HG03571 (cell line): ENCODE results near the gene SLC25A43.
A peak's percentile ranks its signal among the peaks of the same experiment; 100 is the strongest.
"Not testable (repeated sequence)": the region's sequence is repeated elsewhere in the genome, so short reads cannot be mapped to it uniquely, and the experiment has no call there.

Source experiments
- ATAC-seq: cut with Tn5 transposase; IDR thresholded peaks from one replicate; pipeline ENCODE4 v1.9.1; 2021; ENCODE audit not compliant: unreplicated experiment

SLC25A43 gene

GRCh38 chrX:119406776-119407175 is 7.6 kb downstream of the SLC25A43 start:
- no peak for ATAC-seq

DNA sequence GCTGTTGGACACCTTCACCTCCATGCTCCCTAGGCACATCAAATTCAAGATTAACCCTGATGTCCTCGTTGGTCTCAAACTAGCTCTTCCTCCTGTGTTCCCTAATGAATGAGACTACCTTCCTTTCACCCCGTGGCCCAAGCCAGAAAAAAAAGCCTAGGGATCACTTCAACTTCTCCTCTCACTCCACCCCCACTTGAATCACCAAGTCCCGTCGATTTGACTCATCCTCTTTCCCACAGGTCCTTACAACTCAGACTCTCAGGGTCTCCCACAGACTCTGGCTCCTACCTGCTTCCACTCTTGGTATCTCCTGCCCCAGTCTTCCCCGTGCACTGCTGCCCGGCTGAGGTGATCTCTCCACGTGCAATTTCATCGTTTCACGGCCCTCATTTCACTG is 8.5 kb downstream of the SLC25A43 start:
- ATAC-seq, result no peak

DNA sequence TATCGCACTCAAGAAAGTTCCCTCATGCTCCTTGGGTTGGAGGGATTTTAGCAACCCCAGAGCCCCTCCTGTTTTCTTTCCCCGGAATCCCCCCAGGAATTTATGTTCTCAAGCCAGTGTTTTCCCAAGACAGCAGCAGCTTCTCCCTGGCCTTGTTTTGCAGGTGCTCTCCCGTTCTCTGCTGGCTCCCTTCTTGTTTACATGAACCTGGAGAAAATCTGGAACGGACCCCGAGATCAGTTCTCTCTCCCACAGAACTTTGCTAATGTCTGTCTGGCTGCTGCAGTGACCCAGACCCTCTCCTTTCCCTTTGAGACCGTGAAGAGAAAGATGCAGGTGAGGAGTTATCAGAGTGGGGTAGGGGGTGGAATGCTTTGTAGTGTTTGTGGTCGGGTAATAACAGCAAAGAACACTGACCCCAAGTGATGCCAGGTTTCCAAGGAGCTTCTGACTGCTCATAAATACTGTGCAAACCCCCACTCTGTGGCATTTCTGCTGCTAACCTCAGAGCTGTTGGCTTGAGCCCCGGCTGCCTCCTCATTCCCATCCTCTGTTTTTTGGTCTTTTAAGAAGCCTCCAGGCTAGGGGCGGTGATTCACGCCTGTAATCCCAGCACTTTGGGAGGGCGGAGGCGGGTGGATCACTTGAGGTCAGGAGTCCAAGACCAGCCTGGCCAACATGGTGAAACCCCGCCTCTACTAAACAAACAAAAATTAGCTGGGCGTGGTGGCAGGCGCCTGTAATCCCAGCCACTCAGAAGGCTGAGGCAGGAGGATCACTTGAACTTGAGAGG is 11.1 kb downstream of the SLC25A43 start:
- ATAC-seq, result no peak

DNA sequence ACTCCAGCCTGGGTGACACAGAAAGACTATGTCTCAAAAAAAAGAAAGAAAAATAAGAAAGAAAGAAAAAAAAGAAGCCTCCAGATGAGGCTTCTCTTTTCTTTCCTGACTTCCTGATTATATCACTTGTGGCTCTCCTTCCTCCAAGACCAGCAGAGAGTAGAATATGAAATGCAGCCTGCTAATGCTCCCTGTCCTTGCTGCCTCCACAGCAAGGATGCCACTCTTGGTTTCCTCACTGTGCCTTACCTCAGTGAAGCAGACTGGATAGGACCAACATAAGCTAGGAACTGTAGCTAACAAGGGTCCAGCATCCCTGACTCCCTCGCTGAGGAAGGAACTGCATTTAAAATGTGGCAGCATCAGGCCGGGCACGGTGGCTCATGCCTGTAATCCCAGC is 11.7 kb downstream of the SLC25A43 start:
- ATAC-seq, result no peak

DNA sequence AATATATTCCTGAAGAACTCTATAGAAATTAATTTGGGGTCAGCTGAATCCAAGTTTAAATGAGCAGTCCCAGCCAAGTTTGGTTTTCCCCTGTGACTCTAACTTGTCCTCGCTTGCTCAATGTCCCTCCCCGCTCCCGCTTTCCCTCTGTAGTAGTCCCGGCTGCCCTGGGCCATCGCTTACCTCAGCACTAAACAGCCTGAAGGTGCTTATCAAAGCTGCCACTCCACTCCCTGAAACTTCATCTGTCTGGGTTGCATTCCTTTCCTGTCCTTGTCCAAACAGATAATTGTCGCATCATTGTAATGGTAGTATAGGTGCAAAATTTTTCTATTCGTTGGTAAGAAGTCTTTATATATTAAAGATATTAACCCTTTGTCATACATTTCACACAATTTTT is 12.8 kb downstream of the SLC25A43 start:
- ATAC-seq, result no peak

GRCh38 chrX:119417376-119417775 is 18.2 kb downstream of the SLC25A43 start:
- ATAC-seq, result no peak

DNA sequence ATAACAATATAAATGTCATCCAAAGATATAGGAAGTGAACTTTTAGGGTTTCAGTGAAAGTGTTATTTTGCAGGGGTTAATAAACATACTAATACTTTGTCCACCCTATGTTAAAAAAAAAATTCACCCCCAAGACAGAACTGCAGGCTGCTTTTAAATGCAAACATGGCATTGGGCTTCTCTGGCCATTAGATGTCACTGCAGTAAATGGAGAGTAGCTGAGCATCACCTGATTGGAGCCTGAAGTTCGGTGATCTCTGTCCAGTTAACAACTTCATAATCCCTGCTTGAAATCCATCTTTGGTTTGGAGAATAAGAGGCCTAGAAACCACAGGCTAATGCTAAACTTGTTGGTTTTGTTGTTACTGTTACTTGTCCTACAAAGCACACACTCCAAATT is 18.7 kb downstream of the SLC25A43 start:
- no peak for ATAC-seq

DNA sequence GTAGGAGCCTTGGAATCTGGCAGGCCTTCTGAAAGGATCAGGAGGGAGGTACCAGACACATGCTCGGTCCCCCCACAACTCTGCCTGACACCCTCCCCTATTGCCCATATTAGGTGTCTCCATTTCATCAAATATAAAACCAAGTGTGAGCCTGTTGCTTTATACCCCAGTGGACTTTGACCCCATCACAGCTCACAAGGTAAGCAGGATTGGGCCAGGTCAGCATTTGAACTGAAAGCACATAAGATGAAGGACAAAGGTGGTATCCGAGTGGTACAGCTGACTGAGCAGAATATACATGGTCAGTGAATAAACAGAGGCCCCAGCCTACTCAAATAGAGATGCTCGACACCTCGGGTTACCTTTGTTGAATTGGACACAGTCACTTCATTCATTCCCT is 20.0 kb downstream of the SLC25A43 start:
- no peak for ATAC-seq

GRCh38 chrX:119419898-119420297 is 20.8 kb downstream of the SLC25A43 start:
- no peak for ATAC-seq

GRCh38 chrX:119421016-119421705 is 22.0 kb downstream of the SLC25A43 start:
- no peak for ATAC-seq

DNA sequence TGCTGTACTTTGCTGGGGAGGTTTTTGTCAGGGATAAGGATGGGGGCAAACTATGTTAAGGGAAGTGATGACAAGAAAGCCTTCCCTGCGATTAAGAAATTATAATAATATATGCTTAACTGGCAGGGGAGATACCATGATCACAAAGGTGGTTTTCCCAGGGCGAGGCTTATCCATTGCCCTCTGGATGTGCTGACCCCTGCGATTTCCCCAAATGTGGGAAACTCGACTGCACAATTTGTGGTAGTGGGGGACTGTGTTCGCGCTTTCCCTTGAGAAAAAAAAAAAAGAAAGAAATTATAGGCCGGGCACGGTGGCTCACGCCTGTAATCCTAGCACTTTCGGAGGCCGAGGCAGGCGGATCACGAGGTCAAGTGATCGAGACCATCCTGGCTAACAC is 24.5 kb downstream of the SLC25A43 start:
- ATAC-seq, result no peak

DNA sequence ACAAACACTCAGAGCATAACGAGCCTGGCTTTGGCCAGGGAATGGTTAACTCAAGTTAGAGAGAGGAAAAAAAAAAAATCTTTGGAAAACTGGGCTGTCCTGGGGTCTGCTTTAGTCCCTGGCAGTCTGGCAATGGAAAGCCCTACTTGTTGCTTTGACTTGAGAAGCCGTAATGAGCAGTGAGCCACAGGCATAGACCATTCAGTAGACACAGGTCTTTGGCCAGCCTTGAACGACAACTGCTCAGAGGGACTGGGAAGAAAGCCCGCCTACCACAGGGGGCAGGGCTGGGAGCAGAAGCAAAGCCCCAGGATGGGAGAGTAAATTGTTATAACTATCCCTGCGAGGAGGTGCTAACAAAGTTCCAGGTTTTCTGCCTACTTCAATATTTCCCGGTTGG is 25.9 kb downstream of the SLC25A43 start:
- ATAC-seq, result no peak

- ATAC-seq, result peak; percentile 91
These were observed 28.1 kb downstream of the SLC25A43 start for GRCh38 chrX:119427024-119427794.

- ATAC-seq, result no peak
These were observed 28.7 kb downstream of the SLC25A43 start for GRCh38 chrX:119427795-119428185.

DNA sequence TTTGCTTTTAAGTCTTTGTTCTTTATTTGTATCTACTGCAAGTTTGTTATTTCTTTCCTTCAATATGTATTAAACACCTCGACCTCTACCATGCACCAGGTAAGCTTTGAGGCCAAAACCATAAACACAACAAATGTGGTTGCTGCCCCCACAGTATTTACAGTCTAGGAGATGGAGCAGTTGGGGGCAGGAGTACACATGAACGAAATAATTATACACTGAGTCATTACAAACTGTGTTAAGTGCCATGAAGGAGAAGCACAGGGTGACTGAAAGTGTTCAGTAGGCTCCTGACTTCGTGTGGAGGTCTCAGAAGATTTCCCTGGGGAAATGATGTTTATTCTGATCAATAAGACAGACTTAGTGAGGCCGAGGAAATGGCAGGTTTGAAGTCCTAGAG is 30.3 kb downstream of the SLC25A43 start:
- ATAC-seq, result no peak

DNA sequence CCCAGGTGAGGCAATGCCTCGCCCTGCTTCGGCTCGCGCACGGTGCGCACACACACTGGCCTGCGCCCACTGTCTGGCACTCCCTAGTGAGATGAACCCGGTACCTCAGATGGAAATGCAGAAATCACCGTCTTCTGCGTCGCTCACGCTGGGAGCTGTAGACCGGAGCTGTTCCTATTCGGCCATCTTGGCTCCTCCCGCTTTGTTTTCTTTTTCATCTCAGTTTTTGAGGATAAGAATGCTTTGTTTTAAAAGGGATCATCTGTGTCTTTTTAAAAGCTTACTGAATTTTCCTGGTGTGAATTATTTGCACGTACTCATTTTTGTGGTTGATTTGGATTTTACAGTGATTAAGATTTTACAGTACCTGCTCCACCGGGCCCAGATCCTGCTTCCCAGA is 42.2 kb downstream of the SLC25A43 start:
- ATAC-seq, result not testable (repeated sequence)

GRCh38 chrX:119442286-119442685 is 43.1 kb downstream of the SLC25A43 start:
- no peak for ATAC-seq

GRCh38 chrX:119453202-119453601 is 54.1 kb downstream of the SLC25A43 start:
- ATAC-seq, result no peak

- no peak for ATAC-seq
These were observed 56.1 kb downstream of the SLC25A43 start for GRCh38 chrX:119455264-119455663.

GRCh38 chrX:119459181-119459580 is 60.0 kb downstream of the SLC25A43 start:
- ATAC-seq, result no peak

- no peak for ATAC-seq
These were observed 66.4 kb downstream of the SLC25A43 start for GRCh38 chrX:119465555-119465954.

DNA sequence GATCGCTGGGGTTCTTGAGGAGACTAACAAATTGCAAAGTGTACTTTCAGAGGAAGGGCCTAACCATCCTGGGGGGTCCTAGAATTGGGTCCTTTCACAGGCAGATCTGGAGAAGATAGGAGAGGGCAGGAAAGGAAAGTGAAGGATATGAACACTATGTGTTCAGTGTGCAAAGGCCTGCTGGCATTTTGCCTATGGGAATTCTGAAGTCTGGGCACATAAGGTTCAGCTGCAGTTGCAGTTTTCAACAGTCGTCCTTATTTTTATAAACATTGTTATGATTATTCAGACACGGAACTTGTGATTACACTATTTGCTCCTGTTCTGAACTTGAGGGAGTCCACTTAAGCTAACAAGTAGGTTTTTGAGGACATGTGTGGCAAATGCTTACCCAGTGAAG is 67.8 kb downstream of the SLC25A43 start:
- no peak for ATAC-seq
